Femur (tissue), 1 donor: ENCODE data around the gene JDP2.
A peak's percentile ranks its signal among the peaks of the same experiment; 100 is the strongest.
"Not testable (repeated sequence)": the region's sequence is repeated elsewhere in the genome, so short reads cannot be mapped to it uniquely, and the experiment has no call there.

Experiments used
- DNase-seq: peaks from one replicate; pipeline ENCODE4 v3.0.0-alpha.2; 2017

The JDP2 gene

GRCh38 chr14:75457648-75458165, 29.9 kb downstream of the JDP2 start:
- DNase-seq: no peak

DNA sequence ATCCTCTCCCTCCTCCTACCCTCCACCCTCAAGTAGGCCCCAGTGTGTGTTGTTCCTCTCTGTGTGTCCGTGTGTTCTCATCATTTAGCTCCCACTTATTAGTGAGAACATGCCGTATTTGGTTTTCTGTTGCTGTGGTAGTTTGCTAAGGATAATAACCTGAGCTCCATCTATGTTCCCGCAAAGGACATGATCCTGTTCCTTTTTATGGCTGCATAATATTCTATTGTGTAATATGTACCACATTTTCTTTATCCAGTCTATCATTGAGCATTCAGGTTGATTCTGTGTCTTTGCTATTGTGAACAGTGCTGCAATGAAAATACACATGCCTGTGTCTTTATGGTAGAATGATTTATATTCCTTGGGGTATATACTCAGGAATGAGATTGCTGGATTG, 30.5 kb downstream of the JDP2 start:
- DNase-seq: no peak

- peak; percentile 68 for DNase-seq
Observed at GRCh38 chr14:75459099-75459741, 31.4 kb downstream of the JDP2 start.

DNA sequence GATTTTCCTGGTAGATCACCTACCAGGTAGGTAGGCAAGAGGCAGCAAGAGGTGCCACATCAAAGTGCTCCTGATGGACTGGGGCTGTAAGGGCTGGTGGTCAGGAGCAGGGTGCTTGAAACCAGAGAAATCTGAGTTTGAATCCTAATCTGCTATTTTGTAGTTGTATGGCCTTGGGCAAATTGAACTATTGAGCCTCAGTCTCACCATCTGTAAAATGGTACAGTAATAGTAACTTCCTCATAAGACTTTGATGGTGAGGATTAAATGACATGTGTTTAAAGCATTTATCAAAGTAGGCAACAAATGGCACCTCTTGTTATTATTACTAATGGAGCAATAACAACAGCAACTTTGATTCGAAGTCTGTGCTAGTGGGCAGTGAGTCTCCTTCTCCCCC, 32.0 kb downstream of the JDP2 start:
- DNase-seq: no peak

- no peak for DNase-seq
Observed at GRCh38 chr14:75460394-75460793, 32.6 kb downstream of the JDP2 start.

DNA sequence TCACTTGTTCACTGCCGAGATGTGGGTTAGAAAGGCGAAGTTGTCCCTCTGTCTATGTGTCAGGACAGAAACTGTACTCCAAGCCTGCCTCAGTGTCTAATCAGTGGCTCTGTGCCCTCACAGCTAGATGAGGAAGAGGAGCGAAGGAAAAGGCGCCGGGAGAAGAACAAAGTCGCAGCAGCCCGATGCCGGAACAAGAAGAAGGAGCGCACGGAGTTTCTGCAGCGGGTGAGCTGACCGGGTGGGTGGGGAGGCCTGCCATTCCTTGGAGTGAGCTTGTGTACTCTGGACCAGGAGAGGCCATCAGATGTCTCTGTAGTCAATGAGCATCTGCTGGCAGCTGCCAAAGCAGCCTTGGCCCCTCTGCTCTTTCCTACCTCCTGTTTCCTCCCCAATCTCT, 33.5 kb downstream of the JDP2 start:
- DNase-seq: no peak

- DNase-seq: no peak
Observed at GRCh38 chr14:75461755-75462349, 34.0 kb downstream of the JDP2 start.

GRCh38 chr14:75464626-75465025, 36.8 kb downstream of the JDP2 start:
- DNase-seq: no peak

GRCh38 chr14:75467763-75468162, 39.9 kb downstream of the JDP2 start:
- DNase-seq: no peak

- no peak for DNase-seq
Observed at GRCh38 chr14:75469164-75469563, 41.3 kb downstream of the JDP2 start.

DNA sequence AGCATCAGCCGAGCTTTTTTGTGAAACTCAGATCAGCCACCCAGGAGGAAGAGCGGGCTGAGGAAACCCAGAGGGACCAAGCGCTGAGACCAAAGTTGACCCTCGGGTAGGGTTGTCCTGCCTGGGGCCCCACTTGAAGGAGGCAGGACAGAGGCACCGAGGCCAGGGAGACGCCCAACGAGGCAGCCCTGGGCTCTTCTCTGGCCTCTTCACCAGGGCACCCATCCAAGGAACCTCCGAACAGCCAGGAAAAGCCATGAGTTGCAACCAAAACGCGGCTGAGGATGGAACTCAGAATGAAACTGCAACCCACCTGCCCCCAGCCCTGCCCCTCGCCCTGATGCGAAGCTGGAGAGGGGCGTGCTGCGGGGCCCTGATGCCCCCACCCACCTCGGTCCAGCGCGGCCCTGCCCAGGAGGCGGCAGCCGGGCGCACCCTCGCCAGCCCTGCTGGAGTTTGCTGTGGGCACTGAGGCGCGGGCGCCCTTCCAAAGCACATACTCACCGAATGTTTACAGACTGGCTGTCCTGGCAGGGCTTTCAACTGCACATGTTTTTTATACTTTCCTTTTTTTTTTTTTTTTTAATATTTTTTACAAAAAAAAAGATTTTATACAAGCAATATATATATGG, 41.9 kb downstream of the JDP2 start:
- DNase-seq: peak; percentile 53

DNA sequence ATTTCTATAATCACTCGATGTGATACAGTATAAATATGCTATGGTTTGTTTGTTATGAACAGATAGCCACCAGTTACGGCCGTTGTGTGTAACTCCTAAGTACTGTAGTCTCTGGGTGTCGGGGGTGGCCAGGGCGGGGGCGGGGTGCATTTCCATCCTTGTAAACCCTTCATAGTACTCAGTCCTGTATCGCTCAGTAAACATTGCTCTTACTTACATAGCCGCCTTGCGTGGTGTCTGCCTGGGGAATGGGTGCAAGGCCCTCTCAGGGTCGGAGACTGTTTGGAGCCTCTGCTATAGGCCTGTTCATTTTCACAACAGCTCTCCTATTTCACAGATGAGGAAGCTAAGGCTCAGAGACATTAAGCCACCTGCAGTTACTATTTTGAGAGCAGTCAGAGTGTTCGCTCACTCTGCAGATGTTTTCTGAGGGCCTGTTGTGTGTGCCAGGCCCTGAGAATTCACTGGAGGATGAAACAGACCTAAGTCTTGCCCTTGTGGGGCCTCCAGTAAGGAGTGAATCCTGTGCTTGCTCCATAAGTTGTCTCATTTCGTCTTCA, 42.5 kb downstream of the JDP2 start:
- no peak for DNase-seq

DNA sequence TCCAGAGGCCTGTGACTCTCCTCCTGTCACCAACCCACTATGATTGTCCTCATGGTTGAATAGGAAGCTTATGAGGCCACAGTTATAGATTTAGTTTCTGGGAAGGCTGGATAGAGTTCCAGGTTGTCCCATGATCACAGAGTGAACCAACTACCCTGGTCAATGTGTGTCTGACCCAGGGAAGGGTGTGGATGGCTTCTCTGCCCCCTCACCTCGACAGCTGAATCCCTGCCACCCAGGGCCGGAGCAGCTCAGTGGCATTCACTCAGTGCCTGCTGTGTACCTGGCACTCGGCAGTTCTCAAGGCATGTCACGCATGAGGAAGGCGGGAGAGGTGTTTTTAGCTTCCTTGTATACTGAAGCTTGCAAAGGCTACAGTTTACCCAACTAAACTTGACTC, 43.2 kb downstream of the JDP2 start:
- DNase-seq: no peak

GRCh38 chr14:75474127-75474526, 46.3 kb downstream of the JDP2 start:
- not testable (repeated sequence) for DNase-seq

DNA sequence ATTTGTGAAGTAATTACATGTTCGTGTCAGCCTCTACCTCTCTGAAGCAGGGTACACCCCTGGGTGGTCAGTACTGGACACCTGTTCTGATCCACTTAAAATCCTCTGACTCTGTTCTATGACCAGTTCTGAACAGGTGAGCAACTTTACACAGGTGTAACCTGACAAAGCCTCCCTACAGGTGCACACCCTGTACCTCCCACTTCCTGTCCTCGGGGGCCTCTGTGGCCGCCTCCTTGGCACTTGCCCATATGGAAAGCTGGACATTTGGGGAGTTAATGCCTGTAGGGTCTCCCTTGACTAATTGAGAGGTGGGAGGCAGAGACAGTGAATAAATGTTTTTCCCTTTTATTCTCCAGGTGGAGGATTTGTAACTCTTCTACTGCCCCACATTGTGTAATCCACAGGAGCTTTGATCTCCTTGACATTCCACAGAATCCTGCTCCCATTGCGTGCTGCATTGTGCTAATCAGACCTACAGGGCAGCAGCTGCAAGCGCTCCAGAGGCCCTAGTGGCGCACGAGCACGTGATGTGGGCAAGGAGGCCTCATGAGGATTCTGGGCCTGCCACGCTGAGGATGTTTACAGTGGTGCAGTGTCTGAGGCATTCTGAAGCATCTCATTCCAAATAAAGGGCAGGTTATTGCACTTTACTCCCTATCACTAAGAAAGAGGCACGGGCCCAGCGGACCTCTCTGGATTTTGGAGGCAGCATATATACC, 48.6 kb downstream of the JDP2 start:
- no peak for DNase-seq

GRCh38 chr14:75477881-75478280, 50.1 kb downstream of the JDP2 start:
- no peak for DNase-seq

- no peak for DNase-seq
Observed at GRCh38 chr14:75479770-75480600, 52.2 kb downstream of the JDP2 start.

GRCh38 chr14:75482366-75482765, 54.5 kb downstream of the JDP2 start:
- DNase-seq: no peak

DNA sequence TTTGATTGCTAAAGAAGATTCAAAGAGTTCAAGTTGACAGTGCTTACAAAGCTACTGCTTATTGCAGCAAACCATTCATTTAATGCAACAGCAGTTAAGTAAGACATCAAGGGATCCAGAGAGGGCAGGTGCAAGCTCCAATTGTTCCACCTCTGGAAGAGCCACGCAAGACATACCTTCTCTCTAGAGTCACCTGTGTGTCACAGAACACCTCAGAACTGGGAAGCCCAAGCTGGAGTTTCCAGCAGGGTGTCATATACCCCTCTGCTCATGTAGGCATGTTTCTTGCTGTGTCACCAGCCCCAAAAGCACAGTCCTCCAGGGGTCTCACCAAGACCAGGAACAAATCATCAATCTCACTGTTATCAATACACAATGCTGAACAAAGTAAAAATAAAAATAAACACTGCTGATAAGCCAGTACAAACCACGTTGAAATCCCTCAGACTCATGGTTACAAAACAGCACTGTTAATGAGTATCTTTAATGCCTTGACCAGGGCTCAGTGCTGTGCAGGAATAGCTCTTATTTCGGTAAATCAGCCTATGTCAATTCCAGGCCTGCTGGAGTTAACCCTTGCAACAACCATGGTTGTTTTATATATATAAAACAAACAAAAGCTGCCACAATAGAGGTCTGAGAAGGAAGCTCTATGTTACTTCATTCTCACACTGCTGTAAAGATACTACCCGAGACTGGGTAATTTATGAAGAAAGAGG, 57.0 kb downstream of the JDP2 start:
- DNase-seq: no peak

DNA sequence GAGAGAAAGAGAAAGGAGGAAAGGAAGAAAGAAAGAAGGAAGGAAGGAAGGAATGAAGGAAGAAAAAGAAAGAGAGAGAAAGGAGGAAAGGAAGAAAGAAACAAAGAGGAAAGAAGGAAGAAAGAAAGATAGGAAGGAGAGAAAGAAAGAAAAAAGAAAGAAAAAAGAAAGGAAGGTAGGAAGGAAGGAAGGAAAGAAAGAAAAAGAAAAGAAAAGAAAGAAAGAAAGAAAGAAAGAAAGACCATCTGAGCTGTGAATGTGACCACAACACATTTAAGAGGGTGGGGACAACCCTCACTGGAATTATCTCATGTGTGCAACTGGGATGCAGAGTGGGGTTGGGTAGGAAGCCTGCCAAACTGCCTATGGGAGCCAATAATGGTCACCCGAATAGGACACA, 58.5 kb downstream of the JDP2 start:
- DNase-seq: no peak

GRCh38 chr14:75487155-75487671, 59.4 kb downstream of the JDP2 start:
- no peak for DNase-seq

- no peak for DNase-seq
Observed at GRCh38 chr14:75489480-75489837, 61.6 kb downstream of the JDP2 start.
